GM12865 (cell line): ENCODE data around the gene ZSCAN2.
"Not testable (repeated sequence)": the region's sequence is repeated elsewhere in the genome, so short reads cannot be mapped to it uniquely, and the experiment has no call there.

ENCODE experiments used
- DNase-seq: peaks from one replicate; pipeline ENCODE4 v3.0.0; 2010; ENCODE audit warnings: low read depth
- H3K4me3 ChIP-seq: 2 replicates; pipeline ENCODE4 v1.5.1; 2011; ENCODE audit warnings: mild to moderate bottlenecking, low read depth, low read length, control low read depth
- CTCF ChIP-seq: IDR thresholded peaks from 2 replicates; pipeline ENCODE4 v1.5.1; 2011; ENCODE audit warnings: low read length, control low read depth, low read depth, inconsistent platforms; ENCODE audit not compliant: insufficient read depth; ENCODE audit errors: missing control alignments

The ZSCAN2 gene

GRCh38 chr15:84631706-84632272 is 31.0 kb downstream of the ZSCAN2 start:
- no peak for TF ChIP-seq CTCF
- H3K4me3 ChIP-seq = peak overlapping the region; percentile 61
- no peak for DNase-seq

- no peak for TF ChIP-seq CTCF
- peak; percentile 73 for DNase-seq
These were observed 32.8 kb downstream of the ZSCAN2 start for GRCh38 chr15:84633311-84634227.

GRCh38 chr15:84634228-84634837 is 33.5 kb downstream of the ZSCAN2 start:
- no peak for TF ChIP-seq CTCF
- peak overlapping the region; percentile 54 for H3K4me3 ChIP-seq
- no peak for DNase-seq

More at GRCh38 chr15:84633311-84634227, 32.8 kb downstream of the ZSCAN2 start:
- peak overlapping the region; percentile 54 for H3K4me3 ChIP-seq

GRCh38 chr15:84638103-84638502 is 37.3 kb downstream of the ZSCAN2 start:
- DNase-seq = no peak
- no peak overlapping the region for H3K4me3 ChIP-seq
- no peak for TF ChIP-seq CTCF

GRCh38 chr15:84641871-84642270 is 41.1 kb downstream of the ZSCAN2 start:
- not testable (repeated sequence) for H3K4me3 ChIP-seq, DNase-seq

GRCh38 chr15:84642640-84643039 is 41.8 kb downstream of the ZSCAN2 start:
- not testable (repeated sequence) for H3K4me3 ChIP-seq, DNase-seq

GRCh38 chr15:84643838-84644237 is 43.0 kb downstream of the ZSCAN2 start:
- H3K4me3 ChIP-seq = no peak overlapping the region
- no peak for TF ChIP-seq CTCF
- no peak for DNase-seq
